Chondrocyte (in vitro differentiated cells): ENCODE measurements around the gene CRBN. TPM values are rescaled to one million over a fixed set of nuclear protein-coding genes. Genes with fewer than 3 reads are reported as not detected.

Experiments
- DNase-seq: peaks from one replicate; pipeline ENCODE4 v3.0.0; 2021; ENCODE audit warnings: mixed read lengths, low spot score
- H3K27ac Mint-ChIP-seq: one replicate; pipeline ENCODE4 v1.8.0; 2021; ENCODE audit warnings: mild to moderate bottlenecking, moderate library complexity, mixed read lengths; ENCODE audit not compliant: unreplicated experiment
- H3K27me3 Mint-ChIP-seq: 2 replicates; pipeline ENCODE4 v1.8.0; 2021; ENCODE audit warnings: low read depth, mixed read lengths
- H3K36me3 Mint-ChIP-seq: 2 replicates; pipeline ENCODE4 v1.8.0; 2021; ENCODE audit warnings: low read depth, mixed read lengths
- H3K4me1 Mint-ChIP-seq: 2 replicates; pipeline ENCODE4 v1.8.0; 2021; ENCODE audit warnings: low read depth, mild to moderate bottlenecking, mixed read lengths
- H3K4me3 Mint-ChIP-seq: one replicate; pipeline ENCODE4 v1.8.0; 2021; ENCODE audit warnings: mild to moderate bottlenecking, moderate library complexity, mixed read lengths; ENCODE audit not compliant: unreplicated experiment
- H3K9me3 Mint-ChIP-seq: 2 replicates; pipeline ENCODE4 v1.8.0; 2021; ENCODE audit warnings: low read depth, mixed read lengths
- CTCF ChIP-seq: fragments of 200-600 bp; sonication (generic); IDR thresholded peaks from 2 replicates; pipeline ENCODE4 v1.5.0; 2021; ENCODE audit warnings: antibody characterized with exemption, mild to moderate bottlenecking, moderate library complexity
- total RNA-seq: library from RNA; stranded (reverse); gene quantifications from 3 replicates; pipeline ENCODE4 v1.2.1, GENCODE V29; 2021

Gene CRBN
- total RNA-seq, 1 donor from 2014 or later: 28.0 TPM

- H3K4me1 Mint-ChIP-seq: no peaks in the 10 kb centered on the region
- DNase-seq: no peak
- no peak for TF ChIP-seq CTCF
- no peaks in the 10 kb centered on the region for H3K36me3 Mint-ChIP-seq
- peaks cover 3% of the 10 kb centered on the region for H3K9me3 Mint-ChIP-seq
- H3K27me3 Mint-ChIP-seq: peaks cover 33% of the 10 kb centered on the region
- H3K27ac Mint-ChIP-seq: no peak overlapping the region
- no peak overlapping the region for H3K4me3 Mint-ChIP-seq
These were observed 66.3 kb downstream of the CRBN start for GRCh38 chr3:3113042-3113709.

GRCh38 chr3:3110749-3111361, 68.6 kb downstream of the CRBN start:
- TF ChIP-seq CTCF: no peak
- H3K36me3 Mint-ChIP-seq: no peaks in the 10 kb centered on the region
- no peak overlapping the region for H3K27ac Mint-ChIP-seq

GRCh38 chr3:3110299-3110630, 69.2 kb downstream of the CRBN start, which contains the start of gene IL5RA:
Gene IL5RA, minus strand, starts transcription at chr3:3110374. Its CDS starts 5,390 bp downstream, at chr3:3104984.
- Mint-ChIP-seq H3K9me3 (no peaks in the 10 kb centered on the region), H3K4me1 (no peaks in the 10 kb centered on the region), H3K27ac (no peak within 1 kb of the TSS), H3K27me3 (peaks cover 35% of the 10 kb centered on the region), H3K4me3 (no peak within 1 kb of the TSS), H3K36me3 (no peaks in the 10 kb centered on the region)
- TF ChIP-seq CTCF: no peak
- DNase-seq: no peak

More at GRCh38 chr3:3110749-3111361, 68.6 kb downstream of the CRBN start:
- H3K4me3 Mint-ChIP-seq: no peak overlapping the region
- H3K27me3 Mint-ChIP-seq: peaks cover 33% of the 10 kb centered on the region
- DNase-seq: no peak
- no peaks in the 10 kb centered on the region for H3K4me1 Mint-ChIP-seq
- peaks cover 3% of the 10 kb centered on the region for H3K9me3 Mint-ChIP-seq

- Mint-ChIP-seq H3K36me3 (no peaks in the 10 kb centered on the region), H3K27me3 (peaks cover 38% of the 10 kb centered on the region), H3K9me3 (no peaks in the 10 kb centered on the region), H3K4me1 (no peaks in the 10 kb centered on the region), H3K27ac (no peak overlapping the region), H3K4me3 (no peak overlapping the region)
- TF ChIP-seq CTCF: no peak
- no peak for DNase-seq
These were observed 69.8 kb downstream of the CRBN start for GRCh38 chr3:3109407-3110298.

- no peaks in the 10 kb centered on the region for H3K36me3 Mint-ChIP-seq
- no peak for TF ChIP-seq CTCF
- no peaks in the 10 kb centered on the region for H3K9me3 Mint-ChIP-seq
- H3K27me3 Mint-ChIP-seq: peaks cover 38% of the 10 kb centered on the region
- H3K27ac Mint-ChIP-seq: no peak overlapping the region
- no peak for DNase-seq
- H3K4me3 Mint-ChIP-seq: no peak overlapping the region
- H3K4me1 Mint-ChIP-seq: no peaks in the 10 kb centered on the region
These were observed 71.6 kb downstream of the CRBN start for GRCh38 chr3:3107858-3108257.
